ENCODE measurements around the gene MKNK1.

MKNK1 gene

GRCh38 chr1:46618754-46619415, 14.8 kb upstream of the MKNK1 start:
- DNase-seq (ENCODE audit: low read depth) = no peak

- DNase-seq (ENCODE audit: low read depth) = no peak
Measured at GRCh38 chr1:46617833-46618232, 13.8 kb upstream of the MKNK1 start.

- DNase-seq (ENCODE audit: low read depth) = no peak
Measured at GRCh38 chr1:46617108-46617800, 13.2 kb upstream of the MKNK1 start.

- no peak for DNase-seq (ENCODE audit: low read depth)
Measured at GRCh38 chr1:46616277-46617107, 12.4 kb upstream of the MKNK1 start, which contains the start of gene MOB3C. Gene MOB3C (minus strand): TSS chr1:46616811. CDS start chr1:46613321, 3,490 bp downstream.

- no peak for DNase-seq (ENCODE audit: low read depth)
Measured at GRCh38 chr1:46615735-46616134, 11.7 kb upstream of the MKNK1 start.

- DNase-seq (ENCODE audit: low read depth) = no peak
Measured at GRCh38 chr1:46615088-46615487, 11.0 kb upstream of the MKNK1 start.

GRCh38 chr1:46614604-46614984, 10.5 kb upstream of the MKNK1 start:
- DNase-seq (ENCODE audit: low read depth) = no peak

- no peak for DNase-seq (ENCODE audit: low read depth)
Measured at GRCh38 chr1:46613661-46614603, 9.9 kb upstream of the MKNK1 start.

GRCh38 chr1:46612937-46613660, 9.0 kb upstream of the MKNK1 start:
- DNase-seq (ENCODE audit: low read depth) = no peak

- no peak for DNase-seq (ENCODE audit: low read depth)
Measured at GRCh38 chr1:46611691-46612221, 7.7 kb upstream of the MKNK1 start.

- DNase-seq (ENCODE audit: low read depth) = no peak
Measured at GRCh38 chr1:46607345-46608130, 3.5 kb upstream of the MKNK1 start.

GRCh38 chr1:46606255-46606965, 2.3 kb upstream of the MKNK1 start:
- DNase-seq (ENCODE audit: low read depth) = no peak

- DNase-seq (ENCODE audit: low read depth) = no peak
Measured at GRCh38 chr1:46605232-46605631, 1.2 kb upstream of the MKNK1 start.

GRCh38 chr1:46603481-46603857, 599 bp downstream of the MKNK1 start:
- DNase-seq (ENCODE audit: low read depth) = no peak

- no peak for DNase-seq (ENCODE audit: low read depth)
Measured at GRCh38 chr1:46601257-46602007, 2.6 kb downstream of the MKNK1 start.

GRCh38 chr1:46599059-46599970, 4.8 kb downstream of the MKNK1 start:
- no peak for DNase-seq (ENCODE audit: low read depth)

- no peak for DNase-seq (ENCODE audit: low read depth)
Measured at GRCh38 chr1:46596846-46597245, 7.2 kb downstream of the MKNK1 start.

GRCh38 chr1:46596036-46596435, 8.0 kb downstream of the MKNK1 start:
- no peak for DNase-seq (ENCODE audit: low read depth)

Measured in non-pigmented ciliary epithelial cell (primary cell).